Measurements from ENCODE around the gene IFT172. TPM values are rescaled to one million over a fixed set of nuclear protein-coding genes. Genes with fewer than 3 reads are reported as not detected.
A peak's percentile ranks its signal among the peaks of the same experiment; 100 is the strongest.

Gene IFT172
- total and polyA plus RNA-seq, 2 experiments from 2014 or later = 9.1 to 17.6 TPM

DNA sequence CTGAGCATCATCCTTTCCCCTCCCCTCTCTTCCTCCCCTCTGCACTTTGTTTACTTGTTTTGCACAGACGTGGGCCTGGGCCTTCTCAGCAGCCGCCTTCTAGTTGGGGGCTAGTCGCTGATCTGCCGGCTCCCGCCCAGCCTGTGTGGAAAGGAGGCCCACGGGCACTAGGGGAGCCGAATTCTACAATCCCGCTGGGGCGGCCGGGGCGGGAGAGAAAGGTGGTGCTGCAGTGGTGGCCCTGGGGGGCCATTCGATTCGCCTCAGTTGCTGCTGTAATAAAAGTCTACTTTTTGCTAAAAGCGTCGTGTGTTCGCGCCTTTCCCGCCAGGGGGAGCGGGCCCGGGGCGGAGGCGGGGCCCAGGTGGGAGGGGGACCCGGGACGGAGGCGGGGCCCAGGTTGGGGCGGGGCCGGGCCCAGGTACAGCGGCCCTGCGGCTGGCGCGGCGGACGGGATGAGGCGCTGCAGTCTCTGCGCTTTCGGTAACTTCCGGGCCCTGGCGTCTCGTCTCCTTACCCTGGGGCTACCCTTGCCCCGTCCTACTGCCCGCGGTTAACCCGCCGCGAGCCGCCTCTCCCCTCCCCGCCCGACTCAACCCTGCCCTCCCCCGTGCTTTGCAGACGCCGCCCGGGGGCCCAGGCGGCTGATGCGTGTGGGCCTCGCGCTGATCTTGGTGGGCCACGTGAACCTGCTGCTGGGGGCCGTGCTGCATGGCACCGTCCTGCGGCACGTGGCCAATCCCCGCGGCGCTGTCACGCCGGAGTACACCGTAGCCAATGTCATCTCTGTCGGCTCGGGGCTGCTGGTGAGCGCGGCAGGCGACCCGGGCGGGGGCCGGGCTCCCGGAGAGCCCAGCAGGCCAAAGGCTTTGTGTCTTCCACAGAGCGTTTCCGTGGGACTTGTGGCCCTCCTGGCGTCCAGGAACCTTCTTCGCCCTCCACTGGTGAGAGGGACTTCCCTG is 47.3 kb downstream of the IFT172 start, which contains the start of gene KRTCAP3:
Gene KRTCAP3, plus strand, starts transcription at position 424 of the 962 bp plus-strand sequence. Its CDS starts 32 bp downstream, at position 456.
- Mint-ChIP-seq H3K36me3 (ENCODE audit: low read depth) (peaks cover 51% of the 10 kb centered on the region), H3K4me3 (peak within 1 kb of the TSS; percentile 78), H3K9me3 (no peaks in the 10 kb centered on the region), H3K4me1 (peaks cover 16% of the 10 kb centered on the region), H3K27me3 (ENCODE audit: insufficient read depth, low read depth, poor library complexity) (peaks cover 8% of the 10 kb centered on the region), H3K27ac (0 out of 2 replicates have a peak within 1 kb of the TSS, but pooled peaks have one; percentile 27)
- peak; percentile 96 for ATAC-seq
- Histone ChIP-seq H3K79me2 (replicated peaks; ENCODE audit: insufficient read depth) (no peaks in the 10 kb centered on the region; the same call in 1 of the 2 replicates), H3K4me3 (peak within 1 kb of the TSS; percentile 77), H3K9me2 (ENCODE audit: insufficient read depth) (no peaks in the 10 kb centered on the region), H4K20me1 (replicated peaks; ENCODE audit: insufficient read depth) (no peaks in the 10 kb centered on the region; the same call in none of the 2 replicates), H2AFZ (peak within 1 kb of the TSS; percentile 97), H3K4me1 (ENCODE audit: insufficient read depth) (peaks cover 7% of the 10 kb centered on the region), H3K27me3 (ENCODE audit: insufficient read depth) (no peaks in the 10 kb centered on the region), H3K27ac (ENCODE audit: low read depth) (peak within 1 kb of the TSS; percentile 84; the same call in 1 of the 2 replicates), H3K36me3 (ENCODE audit: insufficient read depth) (peaks cover 8% of the 10 kb centered on the region), H3F3A (replicated peaks; ENCODE audit: low read depth) (peaks cover 21% of the 10 kb centered on the region), H3K4me2 (peak within 1 kb of the TSS; percentile 94)
- peak; percentile 96 for DNase-seq (ENCODE audit: low spot score)
- TF ChIP-seq CTCF (conservative IDR thresholded peaks at IDR 0.05; ENCODE audit: low read depth in 2 of 2) = peak; percentile 53 to 63
- peak; percentile 74 for TF ChIP-seq POLR2AphosphoS5 (IDR thresholded peaks at IDR 0.05; ENCODE audit: low read depth)
- no peak; the same call in 1 of the 2 replicates for TF ChIP-seq ETS1 (IDR thresholded peaks at IDR 0.05)

- Histone ChIP-seq H3K36me3 (ENCODE audit: insufficient read depth) (peaks cover 15% of the 10 kb centered on the region), H3K4me2 (peak overlapping the region; percentile 68; the same call in 1 of the 2 replicates), H3K27ac (ENCODE audit: low read depth) (peak overlapping the region; percentile 84; the same call in 1 of the 2 replicates), H3K27me3 (ENCODE audit: insufficient read depth) (no peaks in the 10 kb centered on the region), H3K4me3 (peak overlapping the region; percentile 77; the same call in 1 of the 2 replicates), H3K9me2 (ENCODE audit: insufficient read depth) (no peaks in the 10 kb centered on the region), H2AFZ (peak overlapping the region; percentile 66; the same call in 1 of the 2 replicates), H3F3A (replicated peaks; ENCODE audit: low read depth) (peaks cover 21% of the 10 kb centered on the region), H4K20me1 (replicated peaks; ENCODE audit: insufficient read depth) (no peaks in the 10 kb centered on the region; the same call in none of the 2 replicates), H3K79me2 (replicated peaks; ENCODE audit: insufficient read depth) (no peaks in the 10 kb centered on the region; the same call in 1 of the 2 replicates), H3K4me1 (ENCODE audit: insufficient read depth) (peaks cover 7% of the 10 kb centered on the region)
- Mint-ChIP-seq H3K27ac (no peak overlapping the region), H3K4me3 (peak overlapping the region; percentile 61; the same call in 1 of the 3 replicates), H3K36me3 (ENCODE audit: low read depth) (peaks cover 56% of the 10 kb centered on the region), H3K9me3 (no peaks in the 10 kb centered on the region), H3K4me1 (peaks cover 16% of the 10 kb centered on the region), H3K27me3 (ENCODE audit: insufficient read depth, low read depth, poor library complexity) (peaks cover 8% of the 10 kb centered on the region)
- DNase-seq (ENCODE audit: low spot score) = no peak
- peak; percentile 8 for ATAC-seq
- TF ChIP-seq NANOG (IDR thresholded peaks at IDR 0.05; ENCODE audit: borderline replicate concordance) (no peak), CTCF (conservative IDR thresholded peaks at IDR 0.05; ENCODE audit: low read depth in 2 of 2) (no peak), EZH2 (IDR thresholded peaks at IDR 0.05; ENCODE audit: low read depth, unreplicated experiment) (no peak), CREB1 (CRISPR knock-in tag; IDR thresholded peaks at IDR 0.05; ENCODE audit: low read depth) (no peak), STAT1 (IDR thresholded peaks at IDR 0.05; ENCODE audit: unreplicated experiment) (no peak)
These were observed 48.2 kb downstream of the IFT172 start for GRCh38 chr2:27441226-27441926.
